Measurements from ENCODE around the gene WAC. TPM values are rescaled to one million over a fixed set of nuclear protein-coding genes. Genes with fewer than 3 reads are reported as not detected.
"Not testable (repeated sequence)": the region's sequence is repeated elsewhere in the genome, so short reads cannot be mapped to it uniquely, and the experiment has no call there.

Gene WAC
- total RNA-seq, 2 experiments from 2014 or later: 111 to 121 TPM

DNA sequence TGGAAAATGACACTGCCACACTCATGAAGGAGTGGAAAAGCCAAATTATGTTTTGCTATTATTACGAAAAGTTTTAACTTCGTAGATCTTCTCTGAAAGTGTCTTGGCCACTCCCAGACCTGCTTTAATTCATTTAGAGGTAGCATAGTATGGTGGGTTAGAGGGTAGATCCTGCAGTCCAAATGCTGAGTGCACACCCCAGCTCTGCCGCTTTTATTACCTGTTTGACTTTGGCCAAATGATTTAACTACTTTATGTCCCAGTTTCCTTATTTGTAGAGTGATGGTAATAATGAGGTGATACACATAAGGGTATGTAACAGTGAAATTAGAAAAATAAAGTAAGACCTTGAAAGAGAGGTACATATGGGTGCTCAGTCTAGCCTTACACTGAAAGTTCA lies 23.6 kb upstream of the WAC start:
- intact Hi-C loops (cut with micrococcal nuclease; ENCODE audit: unreplicated experiment): no loop called here
- Histone ChIP-seq H3K27ac (ENCODE audit: low read depth, low read length, poor library complexity, severe bottlenecking) (no peak overlapping the region), H4K20me1 (ENCODE audit: insufficient read depth, low read length) (no peaks in the 10 kb centered on the region), H3K36me3 (ENCODE audit: insufficient read depth, low read length) (no peaks in the 10 kb centered on the region), H2AFZ (ENCODE audit: low read length) (no peak overlapping the region), H3K4me2 (ENCODE audit: low read length) (no peak overlapping the region), H3K9me3 (ENCODE audit: low read length) (no peaks in the 10 kb centered on the region), H3K4me3 (ENCODE audit: low read depth, low read length, poor library complexity, severe bottlenecking) (no peak overlapping the region), H3K9me2 (ENCODE audit: insufficient read depth, low read length) (no peaks in the 10 kb centered on the region), H3K4me1 (ENCODE audit: insufficient read depth, low read length, poor library complexity, severe bottlenecking) (no peaks in the 10 kb centered on the region), H3K79me2 (ENCODE audit: insufficient read depth, low read depth, low read length) (no peaks in the 10 kb centered on the region)
- BruUV-seq (replicated peaks): no TSS peak
- POLR2A ChIA-PET: no interaction called here
- no peak for DNase-seq (ENCODE audit: low spot score)
- TF ChIP-seq EZH2phosphoT487 (IDR thresholded peaks at IDR 0.05; ENCODE audit: borderline replicate concordance, low read depth, low read length): no peak
- TF ChIP-seq, protein P1, sequence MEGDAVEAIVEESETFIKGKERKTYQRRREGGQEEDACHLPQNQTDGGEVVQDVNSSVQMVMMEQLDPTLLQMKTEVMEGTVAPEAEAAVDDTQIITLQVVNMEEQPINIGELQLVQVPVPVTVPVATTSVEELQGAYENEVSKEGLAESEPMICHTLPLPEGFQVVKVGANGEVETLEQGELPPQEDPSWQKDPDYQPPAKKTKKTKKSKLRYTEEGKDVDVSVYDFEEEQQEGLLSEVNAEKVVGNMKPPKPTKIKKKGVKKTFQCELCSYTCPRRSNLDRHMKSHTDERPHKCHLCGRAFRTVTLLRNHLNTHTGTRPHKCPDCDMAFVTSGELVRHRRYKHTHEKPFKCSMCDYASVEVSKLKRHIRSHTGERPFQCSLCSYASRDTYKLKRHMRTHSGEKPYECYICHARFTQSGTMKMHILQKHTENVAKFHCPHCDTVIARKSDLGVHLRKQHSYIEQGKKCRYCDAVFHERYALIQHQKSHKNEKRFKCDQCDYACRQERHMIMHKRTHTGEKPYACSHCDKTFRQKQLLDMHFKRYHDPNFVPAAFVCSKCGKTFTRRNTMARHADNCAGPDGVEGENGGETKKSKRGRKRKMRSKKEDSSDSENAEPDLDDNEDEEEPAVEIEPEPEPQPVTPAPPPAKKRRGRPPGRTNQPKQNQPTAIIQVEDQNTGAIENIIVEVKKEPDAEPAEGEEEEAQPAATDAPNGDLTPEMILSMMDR (conservative IDR thresholded peaks at IDR 0.05; ENCODE audit: low read length): no peak
- CTCF ChIA-PET (ENCODE audit: unreplicated experiment): no interaction called here

DNA sequence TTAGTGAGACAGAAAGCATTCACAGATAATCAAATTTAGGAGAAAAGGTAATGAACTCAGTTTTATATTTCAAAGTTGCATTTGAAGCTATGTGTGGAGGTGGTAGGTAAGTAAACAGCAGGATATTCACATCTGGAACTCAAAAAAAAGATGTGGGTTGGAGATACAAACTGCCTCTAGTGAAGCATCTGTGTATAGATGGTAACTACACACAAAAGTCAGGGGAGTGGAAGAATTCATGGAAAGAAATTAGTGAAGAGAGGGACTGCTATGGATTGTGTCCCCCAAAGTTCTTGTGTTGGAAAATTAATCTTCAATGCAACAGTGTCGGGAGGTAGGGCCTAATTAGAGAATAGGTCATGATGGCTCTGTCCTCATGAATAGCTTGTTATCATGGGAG lies 18.3 kb upstream of the WAC start:
- POLR2A ChIA-PET: interaction anchor here (0.5 to 1.1 kb wide), 3 partner anchors 51 to 76 kb away, joined by 3 to 6 read pairs (median 3); no protein-coding TSS in a partner anchor

DNA sequence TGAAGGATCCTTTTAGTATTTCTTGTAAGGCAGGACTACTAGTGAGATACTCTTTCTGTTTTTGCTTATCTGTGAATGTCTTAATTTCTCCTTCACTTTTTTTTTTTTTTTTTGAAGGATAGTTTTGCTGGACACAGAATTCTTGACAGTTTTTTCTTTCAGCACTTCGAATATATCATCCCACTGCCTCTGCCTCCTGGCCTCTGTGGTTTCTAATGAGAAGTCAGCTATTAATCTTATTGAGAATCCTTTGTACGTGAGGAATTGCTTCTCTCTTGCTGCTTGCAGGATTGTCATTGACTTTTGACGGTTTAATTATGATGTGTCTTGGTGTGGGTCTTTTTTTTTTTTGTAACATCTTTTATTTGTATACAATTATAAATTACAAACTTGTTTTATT lies 12.6 kb upstream of the WAC start:
- ChIA-PET POLR2A (no interaction called here), CTCF (ENCODE audit: unreplicated experiment) (no interaction called here)
- no TSS peak for BruUV-seq (replicated peaks)
- Histone ChIP-seq H3K27ac (ENCODE audit: low read depth, low read length, poor library complexity, severe bottlenecking) (no peak overlapping the region), H3K9me2 (ENCODE audit: insufficient read depth, low read length) (no peaks in the 10 kb centered on the region), H3K9me3 (ENCODE audit: low read length) (peaks cover 22% of the 10 kb centered on the region; the same call in 1 of the 2 replicates), H3K36me3 (ENCODE audit: insufficient read depth, low read length) (peaks cover 20% of the 10 kb centered on the region), H3K4me3 (ENCODE audit: low read depth, low read length, poor library complexity, severe bottlenecking) (no peak overlapping the region), H3K4me2 (ENCODE audit: low read length) (no peak overlapping the region), H4K20me1 (ENCODE audit: insufficient read depth, low read length) (no peaks in the 10 kb centered on the region), H2AFZ (ENCODE audit: low read length) (no peak overlapping the region), H3K79me2 (ENCODE audit: insufficient read depth, low read depth, low read length) (no peaks in the 10 kb centered on the region), H3K4me1 (ENCODE audit: insufficient read depth, low read length, poor library complexity, severe bottlenecking) (no peaks in the 10 kb centered on the region)
- intact Hi-C loops (cut with micrococcal nuclease; ENCODE audit: unreplicated experiment): no loop called here
- TF ChIP-seq EZH2phosphoT487 (IDR thresholded peaks at IDR 0.05; ENCODE audit: borderline replicate concordance, low read depth, low read length): no peak
- TF ChIP-seq, protein P1 (conservative IDR thresholded peaks at IDR 0.05; ENCODE audit: low read length): no peak
- DNase-seq (ENCODE audit: low spot score): no peak

More for the DNA sequence above, 18.3 kb upstream of the WAC start:
- H3K4me1 ChIP-seq (ENCODE audit: insufficient read depth, low read length, poor library complexity, severe bottlenecking): no peaks in the 10 kb centered on the region
- H3K27ac ChIP-seq (ENCODE audit: low read depth, low read length, poor library complexity, severe bottlenecking): no peak overlapping the region
- no peak overlapping the region for H3K4me3 ChIP-seq (ENCODE audit: low read depth, low read length, poor library complexity, severe bottlenecking)
- H2AFZ ChIP-seq (ENCODE audit: low read length): no peak overlapping the region
- H3K9me3 ChIP-seq (ENCODE audit: low read length): no peaks in the 10 kb centered on the region
- H3K4me2 ChIP-seq (ENCODE audit: low read length): no peak overlapping the region
- CTCF ChIA-PET (ENCODE audit: unreplicated experiment): no interaction called here
- no TSS peak for BruUV-seq (replicated peaks)
- no peaks in the 10 kb centered on the region for H3K79me2 ChIP-seq (ENCODE audit: insufficient read depth, low read depth, low read length)
- no peaks in the 10 kb centered on the region for H3K9me2 ChIP-seq (ENCODE audit: insufficient read depth, low read length)
- no peaks in the 10 kb centered on the region for H4K20me1 ChIP-seq (ENCODE audit: insufficient read depth, low read length)
- H3K36me3 ChIP-seq (ENCODE audit: insufficient read depth, low read length): no peaks in the 10 kb centered on the region
- no peak for TF ChIP-seq EZH2phosphoT487 (IDR thresholded peaks at IDR 0.05; ENCODE audit: borderline replicate concordance, low read depth, low read length)
- TF ChIP-seq, protein P1 (conservative IDR thresholded peaks at IDR 0.05; ENCODE audit: low read length): no peak
- intact Hi-C loops (cut with micrococcal nuclease; ENCODE audit: unreplicated experiment): no loop called here
- no peak for DNase-seq (ENCODE audit: low spot score)

DNA sequence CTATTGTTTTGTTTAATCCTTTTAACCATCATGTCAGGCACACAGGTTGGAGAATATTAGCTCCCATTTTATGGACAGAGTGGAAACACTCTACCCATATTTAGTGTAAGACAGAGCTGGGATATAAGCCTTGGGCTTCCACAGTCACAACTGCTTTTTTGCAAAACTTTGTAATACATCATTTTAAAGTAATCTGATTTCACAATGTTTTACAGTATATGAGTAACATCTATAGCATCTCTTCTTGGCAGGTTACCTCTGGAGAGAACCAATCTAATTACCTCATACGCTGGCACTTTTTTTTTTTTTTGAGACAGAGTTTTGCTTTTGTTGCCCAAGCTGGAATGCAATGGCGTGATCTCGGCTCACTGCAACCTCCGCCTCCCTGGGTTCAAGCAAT lies 12.1 kb upstream of the WAC start:
- H3K4me1 ChIP-seq (ENCODE audit: insufficient read depth, low read length, poor library complexity, severe bottlenecking); H3K27ac ChIP-seq (ENCODE audit: low read depth, low read length, poor library complexity, severe bottlenecking); CTCF ChIA-PET (ENCODE audit: unreplicated experiment); H3K4me3 ChIP-seq (ENCODE audit: low read depth, low read length, poor library complexity, severe bottlenecking); intact Hi-C loops (cut with micrococcal nuclease; ENCODE audit: unreplicated experiment); H3K4me2 ChIP-seq (ENCODE audit: low read length); H2AFZ ChIP-seq (ENCODE audit: low read length); DNase-seq (ENCODE audit: low spot score); H3K79me2 ChIP-seq (ENCODE audit: insufficient read depth, low read depth, low read length); H3K9me2 ChIP-seq (ENCODE audit: insufficient read depth, low read length); H4K20me1 ChIP-seq (ENCODE audit: insufficient read depth, low read length); BruUV-seq (replicated peaks): not testable (repeated sequence)
- POLR2A ChIA-PET: interaction anchor here (0.6 kb wide), 1 partner anchor 25 kb away, joined by 3 read pairs; no protein-coding TSS in a partner anchor
- H3K36me3 ChIP-seq (ENCODE audit: insufficient read depth, low read length): peaks cover 25% of the 10 kb centered on the region
- H3K9me3 ChIP-seq (ENCODE audit: low read length): peaks cover 22% of the 10 kb centered on the region; the same call in 1 of the 2 replicates
